PC-9 (cell line): ENCODE results near the gene TMSB15C.

Experiments
- CTCF ChIP-seq: fragments of 200-600 bp; sonication (generic); conservative IDR thresholded peaks from 2 replicates; pipeline ENCODE4 v1.6.1; 2017; ENCODE audit warnings: mixed run types, antibody characterized with exemption, mild to moderate bottlenecking, moderate library complexity
- EZH2 ChIP-seq: fragments of 200-600 bp; sonication (generic); IDR thresholded peaks from 2 replicates; pipeline ENCODE4 v1.8.0; 2017; ENCODE audit warnings: antibody characterized with exemption, low read depth

GRCh38 chrX:104118765-104119164, 42.7 kb upstream of the TMSB15C start:
- TF ChIP-seq CTCF (no peak), EZH2 (no peak)
